Esophagus muscularis mucosa (tissue), 3 donors: Measurements from ENCODE around the gene CDC42EP4.

Source experiments
- POLR2A ChIP-seq: fragments of 450-650 bp; IDR thresholded peaks from one replicate; pipeline ENCODE4 v1.6.1; 2017; ENCODE audit warnings: antibody characterized with exemption, moderate library complexity, mild to moderate bottlenecking, low read depth
- POLR2AphosphoS5 ChIP-seq, 2 donors: sonication (generic); formaldehyde crosslinking; IDR thresholded peaks; one replicate each; pipeline ENCODE4 v1.6.1; 2017; ENCODE audit warnings: antibody characterized with exemption in 2 of 2
- TF ChIP-seq, protein P1 (sequence below), 3 experiments: fragments of 200-600 bp in 2 of 3; fragments of 450-650 bp in 1 of 3; sonication (generic) in 2 of 3; IDR thresholded peaks; one replicate each; pipeline ENCODE4 v1.5.1; 2017 to 2019; ENCODE audit warnings: antibody characterized with exemption in 3 of 3, mild to moderate bottlenecking in 2 of 3, moderate library complexity in 1 of 3

DNA sequence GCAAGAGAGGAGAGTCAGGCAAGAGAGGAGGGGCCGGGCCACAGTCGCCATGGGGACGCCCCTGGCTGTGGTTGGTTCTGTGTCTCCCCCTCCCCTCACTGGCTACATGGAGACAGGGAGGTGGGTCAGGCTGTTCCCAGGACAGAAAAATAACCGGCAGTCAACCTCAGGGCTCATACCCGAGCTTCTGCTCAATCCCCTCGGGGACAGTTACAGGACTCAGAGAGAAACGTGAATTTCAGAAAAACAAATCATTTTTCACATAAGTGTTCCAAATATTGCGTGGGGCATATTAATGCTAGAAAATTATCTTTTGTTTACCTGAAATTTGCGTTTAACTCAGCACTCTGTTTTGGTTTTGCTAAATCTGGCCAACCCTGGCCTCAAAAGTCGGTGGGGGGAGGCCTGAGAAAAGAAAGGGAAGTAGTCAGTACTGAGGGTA, 27.9 kb downstream of the CDC42EP4 start:
- TF ChIP-seq POLR2A (no peak), POLR2AphosphoS5 (IDR thresholded peaks at IDR 0.05) (no peak)
- TF ChIP-seq, protein P1, sequence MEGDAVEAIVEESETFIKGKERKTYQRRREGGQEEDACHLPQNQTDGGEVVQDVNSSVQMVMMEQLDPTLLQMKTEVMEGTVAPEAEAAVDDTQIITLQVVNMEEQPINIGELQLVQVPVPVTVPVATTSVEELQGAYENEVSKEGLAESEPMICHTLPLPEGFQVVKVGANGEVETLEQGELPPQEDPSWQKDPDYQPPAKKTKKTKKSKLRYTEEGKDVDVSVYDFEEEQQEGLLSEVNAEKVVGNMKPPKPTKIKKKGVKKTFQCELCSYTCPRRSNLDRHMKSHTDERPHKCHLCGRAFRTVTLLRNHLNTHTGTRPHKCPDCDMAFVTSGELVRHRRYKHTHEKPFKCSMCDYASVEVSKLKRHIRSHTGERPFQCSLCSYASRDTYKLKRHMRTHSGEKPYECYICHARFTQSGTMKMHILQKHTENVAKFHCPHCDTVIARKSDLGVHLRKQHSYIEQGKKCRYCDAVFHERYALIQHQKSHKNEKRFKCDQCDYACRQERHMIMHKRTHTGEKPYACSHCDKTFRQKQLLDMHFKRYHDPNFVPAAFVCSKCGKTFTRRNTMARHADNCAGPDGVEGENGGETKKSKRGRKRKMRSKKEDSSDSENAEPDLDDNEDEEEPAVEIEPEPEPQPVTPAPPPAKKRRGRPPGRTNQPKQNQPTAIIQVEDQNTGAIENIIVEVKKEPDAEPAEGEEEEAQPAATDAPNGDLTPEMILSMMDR (IDR thresholded peaks at IDR 0.05) = no peak
